ENCODE data around the gene SRGAP1. TPM values are rescaled to one million over a fixed set of nuclear protein-coding genes. Genes with fewer than 3 reads are reported as not detected.
"Not testable (repeated sequence)": the region's sequence is repeated elsewhere in the genome, so short reads cannot be mapped to it uniquely, and the experiment has no call there.

The SRGAP1 gene
- total RNA-seq, 1 experiment from 2014 or later = 0.97 TPM

DNA sequence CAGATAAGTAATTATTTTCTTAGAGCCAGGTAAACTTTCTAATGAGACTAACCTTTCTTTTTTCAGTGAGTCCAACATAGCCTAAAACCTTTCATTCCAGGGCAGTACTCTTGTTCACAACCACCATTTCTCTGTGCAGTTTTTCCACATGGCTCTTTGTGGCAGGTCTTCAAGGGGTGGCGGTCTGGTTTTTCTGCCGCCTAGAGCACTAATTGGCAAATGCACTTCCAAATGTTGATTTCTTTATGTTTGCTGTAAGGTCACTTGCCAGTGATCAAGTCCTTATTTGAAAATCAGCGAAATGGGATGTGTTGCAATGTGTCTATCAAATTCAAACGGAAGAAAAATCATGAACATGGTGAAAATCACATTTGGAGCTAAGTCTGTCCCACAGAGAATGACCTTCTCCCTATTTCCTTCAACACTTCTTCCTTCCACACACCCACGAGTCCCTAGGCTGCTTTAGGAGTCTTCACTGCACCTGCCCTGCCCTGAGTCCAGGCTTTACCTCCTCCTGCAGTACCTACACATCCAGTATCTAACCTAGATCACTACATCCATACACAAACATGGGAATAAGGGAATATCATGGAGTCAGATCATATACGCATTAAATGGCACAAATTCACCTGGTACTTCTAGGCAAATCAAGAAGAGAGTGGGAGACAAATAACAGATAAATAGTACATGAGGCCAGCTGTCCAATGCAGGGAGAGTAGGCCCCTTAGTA, 1.9 kb downstream of the SRGAP1 start:
- H3K4me3 ChIP-seq (ENCODE audit: insufficient read depth, low read depth, low read length) = no peak overlapping the region
- no peak for DNase-seq
- H3K27me3 ChIP-seq (ENCODE audit: control insufficient read depth, insufficient read depth, low read length) = peaks cover 8% of the 10 kb centered on the region
- no peaks in the 10 kb centered on the region for H3K36me3 ChIP-seq (replicated peaks; ENCODE audit: control insufficient read depth, insufficient read depth, low read length)

DNA sequence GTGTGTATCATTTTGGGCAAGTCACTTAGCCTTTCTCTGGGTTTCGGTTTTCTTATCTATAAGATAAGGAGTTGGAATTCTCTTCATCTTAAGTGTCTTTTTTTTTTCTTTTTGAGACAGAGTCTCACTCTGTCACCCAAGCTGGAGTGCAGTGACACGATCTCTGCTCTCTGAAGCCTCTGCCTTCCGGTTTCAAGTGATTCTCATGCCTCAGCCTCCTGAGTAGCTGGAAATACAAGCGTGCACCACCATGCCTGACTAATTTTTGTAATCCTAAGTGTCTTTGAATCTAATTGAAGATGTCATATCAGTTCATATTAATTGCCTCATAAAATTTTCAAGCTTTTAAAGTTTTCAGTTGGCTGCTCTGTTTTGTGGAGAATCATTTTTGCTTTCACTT, 4.0 kb downstream of the SRGAP1 start:
- peaks cover 8% of the 10 kb centered on the region for H3K27me3 ChIP-seq (ENCODE audit: control insufficient read depth, insufficient read depth, low read length)
- DNase-seq = no peak
- H3K36me3 ChIP-seq (replicated peaks; ENCODE audit: control insufficient read depth, insufficient read depth, low read length) = no peaks in the 10 kb centered on the region
- H3K4me3 ChIP-seq (ENCODE audit: insufficient read depth, low read depth, low read length) = no peak overlapping the region

DNA sequence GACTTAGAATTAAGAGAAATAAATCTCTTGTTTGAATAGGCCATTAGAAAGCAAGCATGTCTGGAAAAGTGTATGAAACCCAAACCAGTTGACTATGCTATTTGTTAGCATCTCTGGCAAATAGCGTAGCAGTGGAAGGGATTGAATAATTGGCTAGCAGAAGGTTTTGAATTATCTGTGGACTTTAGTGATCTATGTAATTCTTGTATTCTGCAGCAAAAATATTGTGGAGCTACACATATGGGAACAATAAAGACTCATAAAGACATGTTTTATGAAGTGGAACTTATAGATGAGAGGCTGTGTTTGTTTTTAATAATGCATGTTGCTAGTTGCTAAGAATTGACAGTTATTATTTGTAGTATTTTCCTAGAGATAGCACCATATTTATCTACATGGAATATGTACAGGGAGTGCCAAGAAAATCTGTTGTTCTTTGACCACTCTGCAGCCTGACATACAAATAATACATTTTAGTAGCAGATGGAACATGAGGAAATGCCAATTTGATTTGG, 4.7 kb downstream of the SRGAP1 start:
- Histone ChIP-seq H3K36me3 (replicated peaks; ENCODE audit: control insufficient read depth, insufficient read depth, low read length) (no peaks in the 10 kb centered on the region), H3K27me3 (ENCODE audit: control insufficient read depth, insufficient read depth, low read length) (peaks cover 8% of the 10 kb centered on the region), H3K4me3 (ENCODE audit: insufficient read depth, low read depth, low read length) (no peak overlapping the region)
- DNase-seq = no peak

- Histone ChIP-seq H3K27me3 (ENCODE audit: control insufficient read depth, insufficient read depth, low read length) (peaks cover 5% of the 10 kb centered on the region), H3K4me3 (ENCODE audit: insufficient read depth, low read depth, low read length) (no peak overlapping the region), H3K36me3 (replicated peaks; ENCODE audit: control insufficient read depth, insufficient read depth, low read length) (no peaks in the 10 kb centered on the region)
- no peak for DNase-seq
These were observed 5.1 kb downstream of the SRGAP1 start for GRCh38 chr12:63849641-63850040.

DNA sequence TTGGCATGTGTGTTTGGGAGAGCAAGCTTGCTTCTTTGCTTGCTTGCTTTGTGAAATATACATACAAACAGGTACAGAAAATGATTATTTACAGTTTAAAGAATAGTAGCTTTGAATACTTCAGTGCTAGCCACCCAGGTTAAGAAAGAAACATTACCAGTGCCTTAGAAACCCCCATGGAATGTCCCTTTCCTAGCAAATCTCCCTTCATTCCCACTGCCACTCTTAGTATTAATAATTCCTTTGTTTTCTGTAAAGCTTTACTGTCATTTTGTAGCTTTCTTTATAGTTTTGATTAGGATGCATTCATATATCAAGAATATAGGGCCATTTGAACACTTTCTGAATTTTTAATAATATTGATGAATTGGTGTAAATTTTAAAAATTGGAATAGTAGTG, 9.5 kb downstream of the SRGAP1 start:
- Histone ChIP-seq H3K4me3 (ENCODE audit: insufficient read depth, low read depth, low read length) (no peak overlapping the region), H3K27me3 (ENCODE audit: control insufficient read depth, insufficient read depth, low read length) (no peaks in the 10 kb centered on the region), H3K36me3 (replicated peaks; ENCODE audit: control insufficient read depth, insufficient read depth, low read length) (no peaks in the 10 kb centered on the region)
- DNase-seq = no peak

- Histone ChIP-seq H3K36me3 (replicated peaks; ENCODE audit: control insufficient read depth, insufficient read depth, low read length) (no peaks in the 10 kb centered on the region), H3K4me3 (ENCODE audit: insufficient read depth, low read depth, low read length) (no peak overlapping the region), H3K27me3 (ENCODE audit: control insufficient read depth, insufficient read depth, low read length) (no peaks in the 10 kb centered on the region)
- no peak for DNase-seq
These were observed 10.8 kb downstream of the SRGAP1 start for GRCh38 chr12:63855299-63855698.

- Histone ChIP-seq H3K36me3 (replicated peaks; ENCODE audit: control insufficient read depth, insufficient read depth, low read length) (no peaks in the 10 kb centered on the region), H3K27me3 (ENCODE audit: control insufficient read depth, insufficient read depth, low read length) (no peaks in the 10 kb centered on the region), H3K4me3 (ENCODE audit: insufficient read depth, low read depth, low read length) (no peak overlapping the region)
- DNase-seq = no peak
These were observed 13.5 kb downstream of the SRGAP1 start for GRCh38 chr12:63857771-63858670.

DNA sequence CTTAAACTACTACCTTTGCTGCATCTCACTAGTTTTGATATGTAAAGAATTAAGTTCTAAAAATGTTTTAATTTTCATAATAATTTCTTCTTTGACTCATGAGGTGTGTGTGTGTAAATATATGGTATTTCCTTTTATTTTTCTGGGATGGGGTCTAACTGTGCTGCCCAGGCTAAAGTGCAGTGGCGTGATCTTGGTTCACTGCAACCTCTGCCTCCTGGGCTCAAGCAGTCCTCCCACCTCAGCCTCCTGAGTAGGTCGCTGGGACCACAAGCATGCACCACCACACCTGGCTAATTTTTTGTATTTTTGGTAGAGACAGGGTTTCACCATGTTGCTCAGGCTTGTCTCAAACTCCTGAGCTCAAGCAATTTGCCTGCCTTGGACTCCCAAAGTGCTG, 15.4 kb downstream of the SRGAP1 start:
- H3K27me3 ChIP-seq (ENCODE audit: control insufficient read depth, insufficient read depth, low read length); DNase-seq; H3K36me3 ChIP-seq (replicated peaks; ENCODE audit: control insufficient read depth, insufficient read depth, low read length); H3K4me3 ChIP-seq (ENCODE audit: insufficient read depth, low read depth, low read length): not testable (repeated sequence)

- H3K36me3 ChIP-seq (replicated peaks; ENCODE audit: control insufficient read depth, insufficient read depth, low read length) = no peaks in the 10 kb centered on the region
- H3K4me3 ChIP-seq (ENCODE audit: insufficient read depth, low read depth, low read length) = no peak overlapping the region
- no peak for DNase-seq
These were observed 17.9 kb downstream of the SRGAP1 start for GRCh38 chr12:63862187-63862968.

GRCh38 chr12:63862969-63863230, 18.4 kb downstream of the SRGAP1 start:
- Histone ChIP-seq H3K36me3 (replicated peaks; ENCODE audit: control insufficient read depth, insufficient read depth, low read length) (no peaks in the 10 kb centered on the region), H3K27me3 (ENCODE audit: control insufficient read depth, insufficient read depth, low read length) (no peaks in the 10 kb centered on the region), H3K4me3 (ENCODE audit: insufficient read depth, low read depth, low read length) (no peak overlapping the region)
- no peak for DNase-seq

More at GRCh38 chr12:63862187-63862968, 17.9 kb downstream of the SRGAP1 start:
- H3K27me3 ChIP-seq (ENCODE audit: control insufficient read depth, insufficient read depth, low read length) = no peaks in the 10 kb centered on the region

- H3K36me3 ChIP-seq (replicated peaks; ENCODE audit: control insufficient read depth, insufficient read depth, low read length) = no peaks in the 10 kb centered on the region
- DNase-seq = no peak
These were observed 19.4 kb downstream of the SRGAP1 start for GRCh38 chr12:63863658-63864453.

GRCh38 chr12:63864454-63864706, 19.9 kb downstream of the SRGAP1 start:
- Histone ChIP-seq H3K27me3 (ENCODE audit: control insufficient read depth, insufficient read depth, low read length) (no peaks in the 10 kb centered on the region), H3K4me3 (ENCODE audit: insufficient read depth, low read depth, low read length) (no peak overlapping the region), H3K36me3 (replicated peaks; ENCODE audit: control insufficient read depth, insufficient read depth, low read length) (no peaks in the 10 kb centered on the region)
- no peak for DNase-seq

More at GRCh38 chr12:63863658-63864453, 19.4 kb downstream of the SRGAP1 start:
- Histone ChIP-seq H3K27me3 (ENCODE audit: control insufficient read depth, insufficient read depth, low read length) (no peaks in the 10 kb centered on the region), H3K4me3 (ENCODE audit: insufficient read depth, low read depth, low read length) (no peak overlapping the region)

DNA sequence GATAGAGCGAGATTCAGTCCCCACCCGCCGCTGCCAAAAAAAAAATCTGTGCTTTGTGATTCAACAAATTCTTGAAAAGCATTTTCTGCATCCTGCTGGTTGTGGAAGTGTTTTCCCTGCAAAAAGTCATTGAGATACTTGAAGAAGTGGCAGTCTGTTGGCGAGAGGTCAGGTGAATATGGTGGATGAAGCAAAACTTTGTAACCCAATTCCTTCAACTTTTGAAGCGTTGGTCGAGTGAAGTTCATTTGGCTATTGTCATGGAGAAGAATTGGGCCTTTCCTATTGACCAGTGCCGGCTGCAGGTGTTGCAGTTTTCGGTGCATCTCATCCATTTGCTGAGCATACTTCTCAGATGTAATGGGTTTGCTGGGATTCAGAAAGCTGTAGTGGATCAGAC, 20.9 kb downstream of the SRGAP1 start:
- no peak for DNase-seq
- Histone ChIP-seq H3K36me3 (replicated peaks; ENCODE audit: control insufficient read depth, insufficient read depth, low read length) (no peaks in the 10 kb centered on the region), H3K27me3 (ENCODE audit: control insufficient read depth, insufficient read depth, low read length) (no peaks in the 10 kb centered on the region)

DNA sequence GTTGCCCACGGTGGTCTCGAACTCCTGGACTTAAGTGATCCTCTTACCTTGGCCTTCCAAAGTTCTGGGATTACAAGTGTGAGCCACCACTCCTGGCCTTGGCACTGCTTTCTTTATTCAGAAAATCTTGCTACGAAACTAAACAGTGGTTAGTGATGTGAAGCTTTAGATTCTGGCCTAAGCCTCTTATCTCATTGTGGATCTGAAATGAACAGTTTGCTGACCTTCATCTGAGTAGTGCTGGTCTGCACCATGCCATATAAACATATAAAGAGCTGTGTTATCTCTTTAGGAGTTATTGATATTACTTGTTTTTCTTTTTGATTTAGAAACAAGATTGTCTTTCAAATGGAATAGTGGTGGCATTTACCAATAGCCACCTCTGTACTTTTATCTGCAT, 22.6 kb downstream of the SRGAP1 start:
- Histone ChIP-seq H3K27me3 (ENCODE audit: control insufficient read depth, insufficient read depth, low read length) (no peaks in the 10 kb centered on the region), H3K4me3 (ENCODE audit: insufficient read depth, low read depth, low read length) (no peak overlapping the region), H3K36me3 (replicated peaks; ENCODE audit: control insufficient read depth, insufficient read depth, low read length) (no peaks in the 10 kb centered on the region)
- no peak for DNase-seq

More for the DNA sequence above, 20.9 kb downstream of the SRGAP1 start:
- no peak overlapping the region for H3K4me3 ChIP-seq (ENCODE audit: insufficient read depth, low read depth, low read length)

All from H7 (cell line).